Activated naive CD4-positive, alpha-beta T cell treated with anti-CD3 and anti-CD28 coated beads, Interleukin-2, amount 10 ng/mL, durations not matched to agents 7 days and 5 days (primary cell): ENCODE data around the gene ABCE1.

Experiments
- CTCF ChIA-PET: fragments of 350-600 bp; sonication (Branson Sonifier 250); formaldehyde crosslinking; loops from one replicate; lab custom pipeline; 2021; ENCODE audit warnings: antibody characterized with exemption; lab: Charles Lee
- DNase-seq: peaks from one replicate; pipeline ENCODE4 v3.0.0-alpha.2; 2020
- H3K27ac Mint-ChIP-seq: one replicate; pipeline ENCODE4 v1.8.0; 2021; ENCODE audit warnings: mild to moderate bottlenecking, moderate library complexity, mixed read lengths
- H3K27me3 Mint-ChIP-seq: one replicate; pipeline ENCODE4 v1.8.0; 2021; ENCODE audit warnings: mild to moderate bottlenecking, mixed read lengths
- H3K36me3 Mint-ChIP-seq: one replicate; pipeline ENCODE4 v1.8.0; 2021; ENCODE audit warnings: mixed read lengths
- H3K4me1 Mint-ChIP-seq: one replicate; pipeline ENCODE4 v1.8.0; 2021; ENCODE audit warnings: mixed read lengths
- H3K4me3 Mint-ChIP-seq: one replicate; pipeline ENCODE4 v1.8.0; 2021; ENCODE audit warnings: mild to moderate bottlenecking, moderate library complexity, mixed read lengths
- H3K9me3 Mint-ChIP-seq: one replicate; pipeline ENCODE4 v1.8.0; 2021; ENCODE audit warnings: mixed read lengths

Gene ABCE1

GRCh38 chr4:145176641-145177432 is 78.7 kb downstream of the ABCE1 start:
- Mint-ChIP-seq H3K4me1 (peaks cover 45% of the 10 kb centered on the region), H3K4me3 (peak overlapping the region; percentile 85), H3K36me3 (peaks cover 29% of the 10 kb centered on the region), H3K27me3 (no peaks in the 10 kb centered on the region), H3K27ac (peak overlapping the region; percentile 97), H3K9me3 (no peaks in the 10 kb centered on the region)
- no peak for DNase-seq
- CTCF ChIA-PET = interaction anchor here (1.0 kb wide), 1 partner anchor 44 kb away, joined by 3 read pairs; no protein-coding TSS in a partner anchor

GRCh38 chr4:145177511-145177905 is 79.4 kb downstream of the ABCE1 start:
- H3K27ac Mint-ChIP-seq = peak overlapping the region; percentile 97
- no peaks in the 10 kb centered on the region for H3K27me3 Mint-ChIP-seq
- CTCF ChIA-PET = interaction anchor here (0.6 to 2.3 kb wide), 3 partner anchors 45 to 440 kb away, joined by 3 to 8 read pairs (median 3); partner anchors contain the start of genes ABCE1 and ANAPC10
- H3K4me3 Mint-ChIP-seq = peak overlapping the region; percentile 85
- DNase-seq = no peak
- peaks cover 26% of the 10 kb centered on the region for H3K36me3 Mint-ChIP-seq
- H3K4me1 Mint-ChIP-seq = peaks cover 50% of the 10 kb centered on the region
- no peaks in the 10 kb centered on the region for H3K9me3 Mint-ChIP-seq

GRCh38 chr4:145177906-145178538 is 79.9 kb downstream of the ABCE1 start:
- H3K4me1 Mint-ChIP-seq = peaks cover 46% of the 10 kb centered on the region
- CTCF ChIA-PET = interaction anchor here (0.6 to 2.3 kb wide), 4 partner anchors 9 to 439 kb away, joined by 3 to 8 read pairs (median 4); partner anchors contain the start of genes ABCE1 and ANAPC10
- H3K9me3 Mint-ChIP-seq = no peaks in the 10 kb centered on the region
- H3K27me3 Mint-ChIP-seq = no peaks in the 10 kb centered on the region
- H3K36me3 Mint-ChIP-seq = peaks cover 22% of the 10 kb centered on the region
- H3K27ac Mint-ChIP-seq = peak overlapping the region; percentile 97
- peak overlapping the region; percentile 85 for H3K4me3 Mint-ChIP-seq
- peak; percentile 24 for DNase-seq

GRCh38 chr4:145178740-145179280 is 80.7 kb downstream of the ABCE1 start:
- Mint-ChIP-seq H3K27ac (peak overlapping the region; percentile 97), H3K4me3 (peak overlapping the region; percentile 85), H3K36me3 (peaks cover 18% of the 10 kb centered on the region), H3K9me3 (no peaks in the 10 kb centered on the region), H3K4me1 (peaks cover 44% of the 10 kb centered on the region), H3K27me3 (no peaks in the 10 kb centered on the region)
- CTCF ChIA-PET = interaction anchor here (0.6 to 2.3 kb wide), 4 partner anchors 10 to 439 kb away, joined by 3 to 8 read pairs (median 5); partner anchors contain the start of genes ABCE1 and ANAPC10
- peak; percentile 38 for DNase-seq
